ENCODE results near the gene DYSF.

DYSF gene

DNA sequence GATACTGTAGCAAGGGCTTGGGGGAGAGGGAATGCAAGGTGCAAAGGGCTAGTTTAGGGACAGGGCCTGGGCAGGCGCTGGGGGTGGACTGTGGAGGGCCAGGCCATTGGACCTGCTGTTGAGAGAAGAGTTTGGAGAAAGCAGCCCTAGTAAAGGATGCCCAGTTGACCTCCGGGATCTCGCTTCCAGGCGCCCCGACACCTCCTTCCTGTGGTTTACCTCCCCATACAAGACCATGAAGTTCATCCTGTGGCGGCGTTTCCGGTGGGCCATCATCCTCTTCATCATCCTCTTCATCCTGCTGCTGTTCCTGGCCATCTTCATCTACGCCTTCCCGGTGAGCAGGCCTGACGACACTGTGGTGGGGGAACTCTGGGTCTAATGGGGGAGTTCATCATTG is 229.0 kb downstream of the DYSF start:
- no peak for DNase-seq

DNA sequence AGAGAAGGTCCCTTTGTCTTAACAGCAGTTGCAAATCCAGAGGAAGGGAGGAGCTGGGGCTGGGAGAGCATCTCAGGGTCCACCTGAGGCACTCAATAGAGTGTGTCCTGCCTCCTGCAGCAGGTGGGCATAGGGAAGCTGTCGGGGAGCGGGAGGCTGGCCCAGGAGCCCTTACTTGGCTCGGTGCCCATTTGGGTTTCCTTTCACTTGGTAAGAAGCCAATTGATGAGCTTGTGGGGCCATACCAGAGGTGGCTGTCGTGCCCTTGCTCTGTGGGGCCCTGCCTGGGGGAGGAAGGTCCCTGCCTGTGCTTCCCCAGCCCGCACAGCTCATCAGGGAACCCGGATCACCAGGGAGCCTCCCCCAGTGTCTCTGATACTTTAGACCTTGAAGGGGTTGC is 229.7 kb downstream of the DYSF start:
- DNase-seq: no peak

DNA sequence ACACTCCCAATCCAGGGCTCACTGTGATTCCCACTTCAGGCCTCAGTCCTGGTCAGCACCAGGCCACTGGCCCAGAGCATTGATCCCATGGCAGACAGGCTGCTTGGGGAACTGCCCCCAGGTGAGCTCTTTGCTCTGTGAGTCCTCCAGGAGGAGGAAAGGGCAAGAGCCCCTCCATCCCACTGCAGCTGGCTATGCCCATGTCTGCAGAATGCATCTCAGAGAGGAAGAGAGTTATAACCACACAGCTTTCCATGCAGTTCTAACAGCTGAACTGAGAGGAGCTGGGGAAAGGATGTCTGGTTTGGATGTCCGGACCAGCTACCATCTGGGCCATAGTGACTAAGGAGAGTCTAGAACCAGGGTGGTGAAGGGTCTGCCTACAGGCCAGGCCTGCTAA is 230.3 kb downstream of the DYSF start:
- DNase-seq: no peak

DNA sequence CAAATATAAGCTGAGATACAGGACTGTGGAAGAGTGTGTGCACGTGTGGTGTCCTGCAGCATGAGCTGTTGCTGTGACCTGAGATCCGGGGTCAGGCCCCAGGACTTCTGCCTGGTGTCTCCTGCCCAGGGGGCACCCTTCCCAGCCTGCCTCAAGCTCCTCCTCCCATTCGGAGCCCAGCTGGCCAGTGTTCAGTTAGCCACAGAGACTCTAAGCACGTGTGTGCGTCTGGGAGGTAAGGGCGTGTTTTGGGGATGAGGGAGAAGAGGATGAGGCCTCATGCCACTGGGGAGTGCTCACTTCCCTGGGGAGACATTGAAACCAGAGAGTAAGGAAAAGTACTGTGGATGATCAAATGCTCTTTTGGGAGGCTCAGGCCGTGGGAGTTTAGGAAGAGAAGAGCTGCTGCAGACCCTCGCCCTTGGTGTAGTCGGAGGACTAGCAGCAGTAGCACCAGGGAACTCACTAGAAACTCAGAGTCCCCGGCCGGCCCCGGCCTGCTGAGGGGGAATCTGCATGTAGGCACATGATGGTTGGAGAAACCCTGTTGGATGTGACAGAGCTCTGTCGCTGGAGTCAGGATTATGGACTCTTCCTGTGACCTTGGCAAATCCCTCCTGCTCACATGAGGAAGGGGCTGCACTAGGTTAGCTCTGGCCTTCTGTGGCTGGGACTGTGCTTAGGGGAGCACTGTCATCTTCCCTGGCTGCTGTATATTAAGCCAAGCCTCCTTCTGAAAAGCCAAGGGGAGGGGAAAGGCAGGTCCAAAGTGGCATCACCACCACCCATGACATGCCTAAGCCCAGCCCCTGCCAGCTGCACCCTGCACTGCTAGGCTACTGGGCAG is 231.1 kb downstream of the DYSF start:
- DNase-seq: no peak

DNA sequence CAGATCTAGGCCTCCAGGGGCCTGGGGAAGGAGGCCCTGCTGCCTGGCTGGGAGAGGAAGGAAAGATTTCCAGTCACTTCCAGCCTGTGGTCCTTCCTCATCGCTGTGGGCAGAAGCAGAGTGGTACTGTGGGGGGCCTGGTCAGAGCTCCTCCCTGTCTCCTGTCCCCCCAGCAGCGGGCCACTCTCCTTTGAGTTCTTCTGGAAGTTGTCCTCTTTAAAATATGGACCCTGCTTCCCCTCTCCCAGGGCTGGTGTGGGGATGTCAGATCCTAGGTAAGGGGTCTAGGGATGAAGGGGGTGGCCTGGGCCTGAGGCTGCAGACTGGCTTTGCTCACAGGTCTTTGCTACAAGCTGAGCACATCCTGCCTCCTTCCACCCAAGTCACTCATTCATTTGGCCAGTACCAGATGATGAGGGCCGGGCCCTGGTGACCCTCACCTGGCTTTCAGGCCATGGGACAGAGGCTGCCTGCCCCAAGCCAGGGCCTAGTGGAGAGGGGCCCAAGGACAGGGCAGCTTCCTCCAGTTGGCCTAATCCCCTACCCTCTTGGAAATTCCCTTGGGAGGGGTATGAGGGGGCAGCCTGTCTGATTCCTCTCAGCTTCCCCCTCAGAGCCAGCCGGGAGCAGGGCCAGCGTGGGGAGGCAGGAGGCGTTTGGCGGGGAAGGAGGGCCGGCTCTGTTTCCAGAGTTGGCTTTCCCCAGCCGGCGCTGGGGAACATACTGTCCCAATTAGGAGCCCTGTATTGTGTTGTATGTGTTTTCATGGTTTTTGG is 231.9 kb downstream of the DYSF start:
- DNase-seq: no peak

DNA sequence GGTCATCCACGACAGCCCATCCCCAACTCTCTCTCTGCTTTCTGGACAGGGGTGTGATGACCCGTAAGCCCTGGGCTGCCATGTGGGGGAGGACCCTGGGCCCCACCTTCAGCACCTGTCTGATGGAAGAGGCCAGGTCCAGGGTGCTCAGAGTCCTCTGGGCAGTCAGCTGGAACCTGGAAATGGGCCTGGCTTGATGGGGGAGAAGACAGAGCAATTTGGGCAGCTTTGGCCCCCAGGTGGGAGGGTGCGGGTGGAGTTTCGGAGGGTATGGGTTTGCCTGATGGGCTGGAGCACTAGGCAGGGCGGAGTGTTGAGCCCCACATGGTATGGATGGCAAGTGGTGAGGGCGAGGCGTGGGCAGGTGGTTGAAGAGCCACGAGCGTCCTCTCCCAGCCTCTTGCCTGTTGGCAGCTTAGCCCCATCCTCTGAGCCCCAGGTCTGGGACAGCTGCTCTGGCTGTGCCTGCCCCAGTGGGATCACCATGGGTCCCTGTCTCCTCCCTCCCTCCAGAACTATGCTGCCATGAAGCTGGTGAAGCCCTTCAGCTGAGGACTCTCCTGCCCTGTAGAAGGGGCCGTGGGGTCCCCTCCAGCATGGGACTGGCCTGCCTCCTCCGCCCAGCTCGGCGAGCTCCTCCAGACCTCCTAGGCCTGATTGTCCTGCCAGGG is 232.7 kb downstream of the DYSF start:
- no peak for DNase-seq

DNA sequence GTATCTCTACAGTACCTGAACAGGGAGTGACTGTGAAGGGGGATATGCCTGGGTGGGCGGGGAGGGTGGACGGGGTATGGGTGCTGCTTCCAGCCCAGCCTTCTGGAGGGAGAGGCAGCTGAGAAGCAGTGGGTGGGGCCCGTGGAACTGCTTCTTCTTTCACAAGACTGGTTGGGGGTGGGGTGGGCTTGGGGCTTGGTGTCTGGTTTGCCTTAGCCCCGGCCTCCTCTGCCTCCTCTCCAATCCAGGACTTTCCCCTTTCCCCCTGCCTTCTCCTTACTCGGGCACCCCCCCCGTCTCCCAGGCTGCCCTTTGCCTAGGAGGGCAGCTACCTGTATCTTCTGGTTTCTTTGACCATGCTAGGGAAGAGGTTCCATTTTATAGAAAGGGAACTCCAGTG is 233.4 kb downstream of the DYSF start:
- peak; percentile 1 for DNase-seq

DNA sequence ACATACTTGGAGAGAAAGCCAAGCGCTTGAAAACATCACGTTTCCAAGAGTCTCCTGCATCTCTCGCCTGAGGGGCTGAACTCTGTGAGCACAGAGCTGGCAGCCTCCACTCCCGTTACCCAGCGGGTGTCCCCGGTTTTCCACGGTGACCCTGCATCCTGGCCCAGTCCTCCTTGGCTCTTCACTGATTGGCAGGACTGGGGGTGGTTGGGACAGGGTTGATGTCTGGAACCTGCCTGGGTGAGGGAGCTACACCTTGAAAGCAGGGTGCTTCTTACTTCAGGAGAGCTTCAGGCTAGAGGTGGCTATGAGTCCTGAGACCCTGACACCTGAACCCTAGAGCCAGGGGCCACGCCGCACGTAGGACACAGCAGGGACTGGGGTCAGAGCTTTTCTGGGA is 234.1 kb downstream of the DYSF start:
- peak; percentile 1 for DNase-seq

DNA sequence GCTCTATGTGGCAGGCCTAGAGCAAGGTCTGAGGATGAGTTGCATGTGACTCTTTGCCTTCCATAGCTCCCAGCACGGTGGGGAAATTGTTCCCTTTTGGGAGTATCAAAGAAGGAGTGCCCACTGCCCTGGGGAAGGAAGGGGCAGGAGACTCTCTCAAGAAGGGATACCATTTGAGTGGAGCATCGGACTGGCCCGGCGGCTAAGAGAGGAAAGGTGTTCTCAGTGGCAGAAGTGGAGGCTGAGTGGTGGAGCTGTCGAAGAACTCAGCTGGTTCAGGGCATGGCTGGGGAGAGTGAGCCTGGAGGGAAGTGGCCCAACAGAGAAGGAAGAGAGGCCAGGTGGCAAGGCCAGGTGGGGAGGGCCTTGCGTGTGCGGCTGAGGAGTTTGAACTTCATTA is 235.2 kb downstream of the DYSF start:
- peak; percentile 0 for DNase-seq

DNA sequence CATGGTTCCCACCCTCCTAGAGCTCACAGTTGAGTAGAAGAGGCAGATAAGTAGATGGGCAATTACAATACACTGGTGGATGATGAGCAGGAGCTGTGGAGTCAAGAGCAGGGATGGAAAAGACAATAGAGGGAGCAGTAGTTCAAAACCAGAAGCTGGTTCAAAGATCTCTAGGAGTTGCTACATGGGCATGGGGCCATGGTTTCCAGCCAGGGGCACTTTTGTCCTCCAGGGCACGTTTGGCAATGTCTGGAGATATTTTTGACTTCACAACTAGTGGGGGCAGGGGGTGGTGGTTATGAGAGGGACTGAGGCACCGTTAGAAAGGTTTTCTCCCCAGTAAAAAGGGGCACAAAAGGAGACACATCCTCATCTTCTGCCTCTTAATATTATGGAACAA is 236.0 kb downstream of the DYSF start:
- no peak for DNase-seq

DNA sequence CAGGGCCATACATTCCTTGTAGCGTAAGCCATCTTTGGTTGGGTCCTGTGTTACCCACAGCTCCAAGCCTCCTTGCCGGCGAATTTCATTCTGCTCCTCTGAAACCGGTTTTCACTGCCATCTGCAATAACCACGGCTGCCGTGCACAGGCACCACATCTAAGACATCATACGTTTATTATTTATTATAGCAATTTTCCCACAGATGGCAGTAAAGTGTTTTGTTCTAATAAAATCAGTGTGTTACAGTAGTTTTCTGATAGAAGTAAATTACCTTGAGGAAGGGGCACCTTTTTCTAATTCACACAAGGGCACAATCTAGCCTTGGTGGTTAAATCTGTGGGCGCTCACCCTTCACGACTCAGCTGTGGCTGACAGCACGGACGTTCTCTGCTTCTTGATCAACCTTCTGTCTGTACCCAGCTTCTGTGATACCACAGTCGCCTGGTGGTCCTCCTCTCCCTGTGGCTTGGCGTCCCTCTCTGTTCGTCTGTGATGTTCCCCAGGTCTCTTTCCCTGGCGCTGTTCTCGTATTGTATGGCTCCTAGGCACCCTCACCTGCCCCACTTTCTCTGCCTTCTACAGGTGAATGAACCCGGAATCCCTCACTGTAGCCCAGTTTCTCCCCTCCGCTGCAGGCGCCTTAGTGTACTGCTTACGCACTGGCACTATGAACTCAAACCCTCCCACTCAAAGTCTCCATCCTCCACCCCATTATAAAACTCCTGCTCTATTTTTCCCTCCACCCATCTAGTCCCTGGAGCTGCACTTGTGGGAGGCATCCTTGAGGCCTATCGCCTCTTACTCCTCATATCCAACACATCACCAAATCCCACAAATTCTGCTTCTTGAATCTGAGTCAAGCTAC is 236.8 kb downstream of the DYSF start:
- peak; percentile 2 for DNase-seq

DNA sequence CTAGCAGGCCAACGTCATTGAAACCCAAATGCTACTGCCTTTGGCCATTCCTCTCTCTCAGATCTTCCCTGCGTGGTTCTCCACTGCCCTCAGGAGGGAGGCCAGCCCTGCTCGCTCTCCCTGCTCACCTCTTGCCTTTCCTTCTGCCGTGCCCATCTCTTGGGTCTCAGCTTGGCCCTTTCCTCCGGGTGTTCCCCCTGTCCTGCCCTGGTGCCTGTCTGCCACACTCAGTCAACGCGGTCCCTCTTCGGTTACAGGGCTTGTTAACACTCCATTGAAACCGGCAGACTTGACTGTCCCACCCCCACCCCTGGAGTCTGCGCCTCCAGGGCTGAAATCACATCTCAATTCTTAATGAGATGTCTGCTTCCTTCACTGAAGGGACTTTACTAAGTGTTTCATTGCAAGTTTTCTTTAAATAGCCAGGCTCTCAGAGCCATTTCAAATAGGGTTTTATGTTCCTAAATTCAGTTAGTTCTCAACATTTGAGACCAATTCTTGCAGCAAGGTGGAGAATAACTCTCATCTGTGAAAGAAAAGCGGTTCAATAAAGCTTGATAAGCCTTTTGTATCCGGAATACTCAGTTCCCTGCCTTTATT is 237.6 kb downstream of the DYSF start:
- DNase-seq: no peak

DNA sequence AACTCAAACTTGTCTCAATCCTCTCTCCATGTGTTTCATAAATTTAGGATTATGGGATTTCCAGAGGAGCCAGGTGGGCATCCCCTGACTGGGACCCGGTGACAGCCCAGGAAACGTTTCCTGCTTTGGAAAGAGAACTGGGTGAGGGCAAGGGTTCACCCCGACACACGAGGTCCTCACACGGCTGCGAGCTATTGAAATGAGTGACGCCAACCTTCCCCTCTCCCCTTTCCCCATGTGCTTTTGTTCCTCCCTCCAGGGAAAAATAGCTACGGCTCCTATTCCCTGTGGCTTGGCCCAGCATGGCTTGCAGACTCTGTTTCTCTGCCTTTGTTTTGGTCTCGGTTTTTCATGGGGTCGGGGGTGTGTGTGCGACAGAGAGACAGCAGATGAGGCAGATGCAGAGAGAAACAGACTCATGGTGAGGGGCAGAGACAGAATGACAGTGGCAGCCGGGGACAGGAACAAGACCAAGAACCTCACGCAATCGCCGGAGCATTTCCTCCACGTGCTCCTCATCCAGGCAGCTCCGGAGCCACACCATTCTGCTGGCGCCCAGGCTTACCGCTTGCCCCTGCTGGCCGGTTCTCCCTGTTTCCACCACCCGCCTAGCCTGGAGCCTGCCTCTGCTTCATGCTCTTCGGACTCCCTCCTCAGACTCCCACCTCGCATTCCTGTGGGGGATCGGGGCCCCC is 238.5 kb downstream of the DYSF start:
- no peak for DNase-seq

DNA sequence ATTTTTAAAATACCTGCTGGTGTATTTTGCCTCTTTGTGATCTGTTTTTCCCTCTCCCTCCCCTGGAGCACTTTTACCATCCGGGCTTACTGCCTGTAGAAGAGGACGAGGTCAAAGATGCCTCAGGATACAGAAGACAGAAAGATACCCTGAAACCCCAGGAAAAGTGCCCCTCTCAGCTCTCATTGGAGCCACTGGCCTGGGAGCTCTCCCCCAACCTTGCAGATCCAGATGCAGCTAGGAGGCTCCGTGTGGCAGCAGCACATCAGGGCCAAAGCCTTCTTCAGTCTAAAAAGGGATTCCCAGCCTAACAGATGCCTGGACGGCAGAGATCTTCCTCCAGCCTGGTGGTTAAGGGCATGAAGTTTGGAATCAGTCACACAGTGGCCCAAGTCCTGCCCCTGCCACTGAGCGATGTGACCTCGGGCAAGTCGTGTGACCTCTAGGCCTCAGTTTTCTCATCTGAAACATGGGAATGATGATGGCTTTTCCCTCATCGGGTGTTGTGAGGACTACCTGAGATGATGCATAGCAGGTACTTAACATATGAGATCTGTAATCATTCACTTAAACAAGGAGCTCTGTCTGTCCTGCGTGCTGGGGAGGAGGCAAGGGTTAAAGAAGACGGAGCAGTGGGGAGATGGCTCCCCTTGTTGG is 239.4 kb downstream of the DYSF start:
- no peak for DNase-seq

DNA sequence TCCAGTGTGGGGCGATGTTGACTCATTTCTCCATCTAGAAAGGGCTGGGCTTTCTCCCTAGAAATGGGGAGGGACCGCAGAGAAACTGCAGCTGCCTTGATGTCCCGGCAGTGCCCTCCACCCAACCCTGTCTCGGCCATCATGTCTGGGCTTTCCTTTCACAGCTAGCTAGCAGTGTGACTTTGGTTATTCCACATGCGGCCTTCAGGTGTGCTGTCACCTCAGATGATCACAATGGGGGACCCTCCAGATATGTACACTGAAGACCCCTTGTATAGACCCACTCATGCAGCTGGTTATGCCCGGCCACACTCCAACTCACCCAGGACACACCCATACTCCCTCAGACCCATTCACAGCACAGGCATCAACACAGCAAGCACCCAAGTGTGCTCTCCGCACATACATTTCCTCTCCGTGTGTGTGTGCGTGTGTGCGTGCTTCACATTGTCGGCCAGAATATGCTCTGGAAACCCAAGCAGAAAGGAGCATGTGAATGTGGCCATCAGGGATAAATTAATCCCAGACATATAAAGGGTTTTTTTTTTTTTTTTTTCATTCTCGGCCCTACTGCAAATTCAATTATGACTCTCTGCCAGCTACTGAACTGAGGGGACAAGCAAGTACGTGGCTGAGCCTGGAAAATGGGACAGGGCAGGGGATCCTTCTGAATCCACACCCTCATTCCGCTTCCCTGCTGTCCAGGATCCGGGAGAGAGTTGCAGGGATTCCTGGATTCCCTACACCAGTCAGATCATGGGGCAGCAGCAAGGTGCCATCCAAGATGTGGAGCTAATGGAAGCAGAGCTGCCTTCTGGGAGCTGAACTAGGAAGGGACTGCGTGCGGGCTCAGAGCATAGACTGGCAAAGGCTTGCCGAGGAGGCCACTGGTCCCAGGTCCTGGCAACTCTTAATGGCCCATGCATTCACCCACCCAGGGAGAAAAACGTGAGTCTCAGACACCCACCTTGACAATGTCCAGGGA is 240.2 kb downstream of the DYSF start:
- DNase-seq: no peak

DNA sequence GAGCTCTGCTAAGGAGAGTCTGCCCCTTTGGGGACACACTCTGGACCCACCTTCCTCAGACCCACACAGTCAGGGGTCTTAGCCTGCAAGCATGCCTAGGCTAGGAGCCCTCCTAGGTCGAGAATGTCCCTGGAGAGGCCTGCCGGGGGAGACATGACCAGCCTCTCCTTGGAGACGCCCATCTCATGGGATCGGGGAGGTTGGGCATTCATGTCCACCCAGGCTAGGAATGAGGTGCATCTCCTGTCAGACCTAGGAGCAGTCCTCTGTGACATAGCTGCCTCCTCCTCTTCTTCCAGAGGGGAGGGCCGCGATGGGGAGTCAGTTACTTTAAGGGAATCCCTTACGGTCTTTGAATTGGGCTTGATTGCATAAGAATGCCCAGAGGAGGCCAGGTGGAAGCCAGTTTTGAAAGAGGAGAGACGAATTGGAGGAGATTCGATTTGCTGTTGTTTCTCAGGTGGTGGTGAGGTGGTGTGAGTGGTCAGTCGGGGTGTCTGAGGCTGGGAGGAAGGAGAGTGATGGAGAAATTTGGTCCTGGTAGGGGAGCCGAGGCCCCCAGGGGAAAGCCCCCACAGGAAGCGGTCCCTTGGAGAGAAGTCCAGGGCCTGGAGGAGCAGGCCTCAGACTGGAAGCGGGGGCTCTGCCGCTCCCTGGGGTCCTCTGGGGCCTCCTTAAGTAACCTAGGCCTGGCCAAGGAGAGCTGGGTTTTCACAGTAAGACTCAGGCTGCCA is 241.3 kb downstream of the DYSF start:
- no peak for DNase-seq

DNA sequence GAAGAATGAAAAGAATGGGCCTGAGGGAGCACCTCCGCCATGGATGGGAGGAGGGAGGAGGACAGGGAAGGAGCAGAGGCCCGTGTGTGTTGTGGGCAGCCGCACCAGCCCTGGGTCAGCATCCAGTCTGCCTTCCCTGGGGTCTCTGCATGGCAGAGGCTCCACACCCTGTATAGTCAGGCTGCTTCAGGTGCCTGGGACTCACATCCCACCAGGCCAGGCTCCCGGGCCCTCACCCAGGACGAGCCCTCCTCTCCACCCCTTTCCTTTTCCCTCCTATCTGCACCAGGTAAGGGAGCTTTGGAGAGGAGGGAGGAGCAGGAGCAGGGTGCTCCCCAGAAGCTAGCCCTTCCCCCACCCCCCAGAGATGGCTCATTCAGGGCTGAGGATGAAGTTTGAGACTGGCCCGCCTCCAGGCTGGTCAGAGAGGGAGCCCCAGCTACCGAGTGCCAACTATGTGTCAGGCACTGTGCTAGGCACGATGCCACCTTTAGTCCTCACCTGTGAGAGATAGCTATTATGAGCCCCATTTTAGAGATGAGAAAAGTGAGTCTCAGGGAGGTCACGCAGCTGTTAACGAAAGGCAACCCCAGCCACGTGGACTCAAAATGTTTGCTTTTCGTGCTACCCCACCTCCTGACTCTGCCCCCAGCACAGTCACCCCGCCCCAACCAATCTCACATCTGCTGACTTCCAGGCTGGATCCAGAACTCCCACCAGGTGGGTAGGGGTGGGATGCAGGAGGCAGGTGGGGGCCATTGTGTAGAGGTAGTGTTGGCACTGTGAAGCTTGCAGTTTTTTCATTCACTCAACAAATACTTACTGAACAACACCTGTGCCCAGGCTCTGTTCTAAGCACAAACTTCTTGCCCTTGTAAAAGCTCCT is 242.1 kb downstream of the DYSF start:
- no peak for DNase-seq

DNA sequence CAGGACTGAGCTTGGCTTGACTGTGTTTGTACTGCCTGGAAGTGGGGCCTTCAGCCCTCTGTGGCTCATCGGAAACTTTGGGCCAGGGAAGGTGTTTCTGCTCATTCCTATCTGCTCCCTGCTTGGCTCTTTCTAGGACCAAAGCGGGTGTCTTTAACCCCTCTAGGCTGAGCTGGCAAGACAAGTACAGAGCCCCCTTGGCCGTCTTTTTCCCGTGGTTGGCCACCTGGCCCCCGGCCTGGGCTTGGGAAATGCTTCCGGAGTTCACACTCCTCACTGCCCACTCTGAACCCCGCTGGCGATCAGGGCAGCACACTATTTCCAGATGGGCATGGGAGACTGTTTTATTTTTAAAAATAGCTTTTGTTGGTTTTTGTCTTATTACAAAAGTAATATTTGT is 243.0 kb downstream of the DYSF start:
- no peak for DNase-seq

Data from activated naive CD4-positive, alpha-beta T cell treated with anti-CD3 and anti-CD28 coated beads, Interleukin-2, amount 50 U/mL, for 16 hours (primary cell).